DMS153 (cell line): ENCODE results near the gene COMT.
"Not testable (repeated sequence)": the region's sequence is repeated elsewhere in the genome, so short reads cannot be mapped to it uniquely, and the experiment has no call there.

ENCODE experiments used
- DNase-seq: peaks from one replicate; lab custom pipeline; 2025; lab: John Stamatoyannopoulos, UW

COMT gene

GRCh38 chr22:19929586-19930550 is 11.7 kb upstream of the COMT start:
- no peak for DNase-seq

- DNase-seq = no peak
These were observed 10.8 kb upstream of the COMT start for GRCh38 chr22:19930551-19931486.

- DNase-seq = no peak
These were observed 10.1 kb upstream of the COMT start for GRCh38 chr22:19931514-19931913.

GRCh38 chr22:19932367-19933206 is 9.0 kb upstream of the COMT start:
- DNase-seq = peak; percentile 37

- DNase-seq = peak; percentile 43
These were observed 8.0 kb upstream of the COMT start for GRCh38 chr22:19933341-19934241.

- DNase-seq = not testable (repeated sequence)
These were observed 6.4 kb upstream of the COMT start for GRCh38 chr22:19935123-19935718.

GRCh38 chr22:19936513-19936912 is 5.1 kb upstream of the COMT start:
- DNase-seq = no peak

GRCh38 chr22:19937616-19938473 is 3.7 kb upstream of the COMT start:
- DNase-seq = no peak

GRCh38 chr22:19940536-19941364 is 822 bp upstream of the COMT start:
- no peak for DNase-seq

- DNase-seq = no peak
These were observed 847 bp downstream of the COMT start for GRCh38 chr22:19942157-19943081.

- DNase-seq = no peak
These were observed 1.8 kb downstream of the COMT start for GRCh38 chr22:19943082-19944026.

GRCh38 chr22:19948057-19948760 is 6.6 kb downstream of the COMT start:
- DNase-seq = no peak

- no peak for DNase-seq
These were observed 9.8 kb downstream of the COMT start for GRCh38 chr22:19951346-19951745.

- no peak for DNase-seq
These were observed 13.9 kb downstream of the COMT start for GRCh38 chr22:19955241-19956128.
